ENCODE results near the gene GAREM2.

GAREM2 gene

GRCh38 chr2:26187537-26188104, 14.7 kb downstream of the GAREM2 start:
- no peak for DNase-seq

- DNase-seq = no peak
Observed at GRCh38 chr2:26189123-26189522, 16.2 kb downstream of the GAREM2 start.

DNA sequence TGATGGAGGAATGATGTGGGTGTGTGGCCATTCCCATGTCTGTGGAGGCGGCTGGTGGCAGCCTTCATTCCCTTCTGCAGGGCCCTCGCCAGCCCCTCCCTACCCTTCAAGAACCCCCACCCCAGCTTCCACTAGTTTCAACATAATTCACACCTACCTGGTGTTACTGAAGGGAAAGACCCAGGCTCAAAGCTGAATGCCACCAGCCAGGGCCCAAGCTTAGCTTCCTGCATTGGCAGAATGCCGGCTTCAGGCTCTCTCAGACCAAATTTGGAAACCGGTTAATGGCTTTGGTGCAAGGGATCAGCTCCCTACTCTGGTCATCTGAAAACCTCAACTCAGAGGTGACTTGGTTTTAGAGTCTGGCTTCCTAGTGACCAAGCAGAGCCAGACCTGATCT, 16.9 kb downstream of the GAREM2 start:
- DNase-seq = no peak

DNA sequence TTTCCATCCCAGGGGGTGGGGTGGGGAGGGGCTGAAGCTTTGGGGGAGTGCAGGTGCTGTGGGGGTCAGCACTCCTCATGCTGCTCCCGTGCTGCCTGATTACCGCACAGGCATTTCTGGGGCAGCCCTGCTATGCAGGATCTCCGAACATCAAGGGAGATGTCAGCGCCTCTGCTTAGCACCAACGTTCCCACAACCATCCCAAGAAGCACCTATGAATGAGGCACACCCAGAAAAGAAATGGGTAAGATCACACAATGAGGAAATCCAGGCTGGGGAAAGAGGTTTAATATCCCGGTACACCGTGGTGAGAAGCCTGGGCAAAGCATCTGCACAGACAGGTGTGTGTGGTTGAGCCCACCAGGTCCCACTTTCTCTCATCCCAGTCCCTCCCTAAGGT, 17.5 kb downstream of the GAREM2 start:
- DNase-seq = no peak

DNA sequence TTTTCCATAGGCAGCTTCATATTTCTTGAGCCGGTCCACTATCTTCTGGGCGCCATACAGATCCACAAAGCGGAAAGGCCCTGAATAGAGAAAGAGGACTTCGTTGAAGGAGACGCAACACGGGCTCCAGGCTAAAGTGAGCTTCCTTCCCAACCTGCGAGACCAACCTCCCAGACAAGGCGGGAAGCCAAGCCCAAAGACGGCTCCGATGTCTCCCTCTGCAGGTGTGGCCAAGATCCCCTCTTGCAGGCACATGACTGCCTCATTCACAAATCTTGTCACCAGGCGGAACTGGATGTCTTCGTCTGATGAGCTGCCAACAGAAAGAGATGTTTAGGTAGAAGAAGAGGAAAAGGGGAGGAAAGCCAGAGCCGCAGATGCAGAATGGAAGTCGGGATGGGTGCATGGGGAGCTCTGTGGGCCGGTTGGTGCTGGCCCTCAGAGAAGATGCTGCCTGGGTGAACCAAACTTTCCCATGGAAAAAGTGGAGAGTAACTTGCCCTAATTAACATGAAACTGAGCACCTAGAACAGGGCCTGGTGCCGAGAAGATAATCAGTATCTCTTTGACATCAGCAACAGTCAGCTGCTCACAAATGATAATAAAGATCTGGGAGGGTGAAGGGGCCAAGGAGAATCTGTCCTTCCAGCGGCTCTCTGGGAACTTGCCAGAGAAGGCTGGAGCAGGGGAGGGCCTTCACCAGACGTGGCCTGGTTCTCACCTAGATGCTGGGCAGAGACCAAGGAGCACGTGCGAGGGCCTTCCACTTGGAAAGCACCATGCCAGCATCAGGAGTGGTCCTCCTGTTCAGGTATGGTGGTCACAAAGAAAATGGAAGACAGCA, 18.6 kb downstream of the GAREM2 start:
- no peak for DNase-seq

GRCh38 chr2:26193578-26194231, 20.8 kb downstream of the GAREM2 start:
- DNase-seq = no peak

DNA sequence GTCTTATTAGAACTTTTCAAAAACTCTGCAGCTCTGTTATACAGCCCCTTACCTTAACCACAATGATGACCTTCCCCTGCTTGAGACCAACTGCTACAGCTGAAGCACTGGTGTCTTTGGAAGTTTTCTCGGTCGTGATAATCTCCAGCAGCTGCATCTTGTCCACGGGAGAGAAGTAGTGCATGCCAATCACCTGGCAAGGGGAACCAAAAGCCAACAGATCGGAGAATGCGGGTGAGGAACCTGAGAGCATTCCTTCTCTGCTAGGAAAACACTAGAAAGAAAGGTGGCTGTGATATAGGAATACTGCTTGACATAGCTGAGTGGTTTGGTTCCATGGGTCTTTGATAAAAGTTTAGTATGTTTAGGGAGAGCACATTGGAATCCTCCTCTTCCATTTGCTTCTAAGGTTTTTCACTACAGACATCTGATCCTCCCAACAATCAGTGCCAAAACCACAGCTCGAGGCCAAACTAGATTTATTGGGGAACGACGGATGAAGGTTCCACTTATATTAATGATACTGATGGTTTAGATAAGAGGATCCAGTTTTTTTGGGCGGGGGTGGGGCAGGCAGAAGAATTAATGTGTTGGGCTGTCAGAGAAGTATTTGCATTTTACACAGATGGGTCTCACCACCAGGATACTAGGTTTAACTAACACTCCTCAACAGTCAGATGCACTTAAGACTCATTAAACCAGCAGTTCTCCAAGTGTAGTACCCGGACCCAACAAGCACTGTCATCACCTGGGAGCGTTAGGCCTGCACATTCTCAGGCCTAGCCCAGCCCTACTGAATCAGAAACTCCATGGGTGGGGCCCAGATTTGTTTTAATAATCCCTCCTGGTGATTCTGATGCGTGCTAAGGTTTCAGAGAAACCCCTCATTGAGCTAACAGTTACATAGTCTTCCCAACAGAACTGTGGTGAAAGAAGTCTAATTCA, 22.4 kb downstream of the GAREM2 start:
- no peak for DNase-seq

GRCh38 chr2:26196683-26197418, 24.0 kb downstream of the GAREM2 start:
- no peak for DNase-seq

- DNase-seq = no peak
Observed at GRCh38 chr2:26197516-26197915, 24.6 kb downstream of the GAREM2 start.

- no peak for DNase-seq
Observed at GRCh38 chr2:26202981-26203490, 30.1 kb downstream of the GAREM2 start.

DNA sequence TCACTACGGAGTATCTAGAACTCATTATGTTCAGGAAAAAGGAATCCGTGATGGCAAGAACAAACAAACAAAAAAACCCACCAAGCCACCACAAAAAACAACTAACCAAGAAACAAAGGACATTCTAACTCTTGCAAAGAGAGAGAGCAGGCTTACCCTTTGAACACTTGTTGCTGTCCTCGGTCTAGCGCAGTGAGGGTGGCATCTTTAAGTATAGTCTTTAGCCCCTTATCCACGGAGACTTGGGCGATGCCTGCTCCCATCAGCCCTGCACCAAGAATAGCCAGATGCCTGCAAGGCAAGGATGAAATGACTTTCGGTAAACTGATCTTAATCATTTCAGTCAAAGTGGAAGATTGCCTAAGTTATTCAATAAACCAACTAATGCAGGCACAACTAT, 31.0 kb downstream of the GAREM2 start:
- DNase-seq = no peak

DNA sequence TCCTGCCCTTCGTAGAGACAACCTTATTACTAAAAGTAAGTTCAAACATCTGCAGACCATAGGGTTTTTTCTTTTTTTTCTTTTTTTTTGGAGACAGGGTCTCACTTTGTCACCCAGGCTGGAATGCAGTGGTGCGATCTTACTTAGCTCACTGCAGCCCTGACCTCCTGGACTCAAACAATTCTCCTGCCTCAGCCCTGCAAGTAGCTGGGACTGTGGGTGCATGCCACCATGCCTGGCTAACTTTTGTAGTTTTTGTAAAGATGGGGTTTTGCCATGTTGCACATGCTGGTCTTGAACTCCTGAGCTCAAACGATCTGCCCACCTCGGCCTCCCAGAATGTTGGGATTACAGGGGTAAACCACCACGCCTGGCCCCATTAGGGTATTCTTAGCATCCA, 39.1 kb downstream of the GAREM2 start:
- DNase-seq = no peak

GRCh38 chr2:26214759-26215158, 41.9 kb downstream of the GAREM2 start:
- no peak for DNase-seq

DNA sequence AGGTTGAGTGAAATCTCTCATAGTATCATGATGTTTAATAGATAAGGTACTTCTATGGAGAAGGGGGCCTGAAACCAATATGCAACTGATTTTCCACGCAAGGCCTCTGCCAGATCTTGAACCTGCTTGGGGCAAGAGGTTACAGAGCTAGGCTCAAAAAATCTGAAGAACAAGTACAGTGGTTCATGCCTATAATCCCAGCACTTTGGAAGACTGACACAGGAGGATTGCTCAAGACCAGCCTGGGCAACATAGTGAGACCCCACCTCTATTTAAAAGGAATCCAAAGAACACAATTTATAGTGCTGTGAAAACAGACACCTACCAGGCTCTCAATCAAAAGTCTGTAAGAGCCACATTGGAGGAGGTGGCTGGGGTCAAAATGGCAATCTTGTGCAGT, 42.9 kb downstream of the GAREM2 start:
- no peak for DNase-seq

DNA sequence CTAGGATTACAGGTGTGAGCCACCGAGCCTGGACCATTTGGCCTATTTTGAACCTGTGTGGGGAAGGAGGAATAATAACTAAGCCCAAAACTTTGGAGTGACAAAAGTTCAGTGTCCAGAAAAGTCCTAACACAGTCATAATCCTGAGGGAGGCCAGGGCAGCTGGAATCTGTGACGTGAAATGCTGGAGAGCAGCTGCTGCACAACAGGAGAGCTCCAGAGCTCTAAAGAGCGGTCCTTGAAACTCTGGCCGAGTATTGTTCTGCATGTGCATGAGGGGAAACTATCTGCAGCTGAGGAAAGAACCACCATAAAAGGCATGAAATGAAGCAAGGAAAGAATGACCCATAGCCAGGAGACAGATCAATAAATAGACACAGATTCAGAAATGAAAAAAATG, 43.7 kb downstream of the GAREM2 start:
- DNase-seq = no peak

DNA sequence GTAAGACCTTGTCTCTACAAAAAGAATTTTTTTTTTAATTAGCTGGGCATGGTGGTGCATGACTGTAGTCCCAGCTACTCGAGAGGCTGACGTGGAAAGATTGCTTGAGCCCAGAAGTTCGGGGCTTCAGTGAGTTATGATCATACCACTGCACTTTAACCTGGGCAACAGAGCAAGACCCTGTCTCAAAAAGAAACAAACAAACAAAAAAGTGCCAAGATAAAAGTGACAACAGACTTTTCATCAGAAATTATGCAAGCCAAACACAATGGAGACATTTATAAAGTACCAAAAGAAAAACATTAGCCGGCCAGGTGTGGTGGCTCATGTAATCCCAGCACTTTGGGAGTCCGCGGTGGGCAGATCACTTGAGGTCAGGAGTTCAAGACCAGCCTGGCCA, 44.8 kb downstream of the GAREM2 start:
- DNase-seq = no peak

DNA sequence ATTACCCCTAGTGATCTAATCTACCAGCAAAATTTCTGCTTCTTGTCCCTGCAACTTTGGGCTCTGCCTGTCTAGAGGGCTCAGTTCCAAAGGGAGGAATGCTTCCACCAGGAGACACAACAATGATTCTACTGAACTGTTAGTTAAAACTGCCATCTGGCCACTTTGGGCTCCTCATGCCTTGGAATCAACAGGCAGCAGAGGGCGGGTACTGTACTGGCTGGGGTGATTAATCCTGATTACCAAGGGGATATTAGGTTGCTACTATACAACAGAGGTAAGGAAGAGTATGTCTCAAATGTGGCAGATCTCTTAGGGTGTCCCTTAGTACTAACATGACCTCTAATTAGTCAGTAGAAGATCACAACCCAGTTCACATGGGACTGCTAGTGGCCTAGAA, 50.1 kb downstream of the GAREM2 start:
- DNase-seq = no peak

GRCh38 chr2:26224095-26224494, 51.2 kb downstream of the GAREM2 start:
- DNase-seq = no peak

- no peak for DNase-seq
Observed at GRCh38 chr2:26229595-26229994, 56.7 kb downstream of the GAREM2 start.

GRCh38 chr2:26230806-26231205, 57.9 kb downstream of the GAREM2 start:
- no peak for DNase-seq

DNA sequence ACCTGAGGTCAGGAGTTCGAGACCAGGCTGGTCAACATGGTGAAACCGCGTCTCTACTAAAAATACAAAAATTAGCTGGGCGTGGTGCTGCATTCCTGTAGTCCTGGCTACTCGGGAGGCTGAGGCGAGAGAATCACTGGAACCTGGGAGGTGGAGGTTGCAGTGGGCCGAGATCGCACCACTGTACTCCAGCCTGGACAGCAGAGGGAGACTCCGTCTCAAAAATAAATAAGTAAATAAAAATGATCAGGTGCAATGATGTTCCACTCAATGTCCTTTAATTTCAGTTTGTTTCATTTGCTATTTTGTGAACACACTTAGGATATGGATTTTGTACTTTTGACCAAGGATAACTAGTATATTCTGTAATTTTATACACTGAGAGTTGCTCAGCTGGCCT, 62.2 kb downstream of the GAREM2 start:
- DNase-seq = no peak

- DNase-seq = no peak
Observed at GRCh38 chr2:26237868-26238267, 65.0 kb downstream of the GAREM2 start.

Data from fibroblast of skin of back (primary cell).